T1000 (cell line): ENCODE measurements around the gene KRT6B.

Experiments used
- DNase-seq: peaks from one replicate; lab custom pipeline; 2025; ENCODE audit warnings: mixed read lengths; lab: John Stamatoyannopoulos, UW

The KRT6B gene

GRCh38 chr12:52436000-52436827 lies 15.7 kb downstream of the KRT6B start:
- DNase-seq: no peak

- no peak for DNase-seq
Measured at GRCh38 chr12:52435659-52435999, 16.3 kb downstream of the KRT6B start.

DNA sequence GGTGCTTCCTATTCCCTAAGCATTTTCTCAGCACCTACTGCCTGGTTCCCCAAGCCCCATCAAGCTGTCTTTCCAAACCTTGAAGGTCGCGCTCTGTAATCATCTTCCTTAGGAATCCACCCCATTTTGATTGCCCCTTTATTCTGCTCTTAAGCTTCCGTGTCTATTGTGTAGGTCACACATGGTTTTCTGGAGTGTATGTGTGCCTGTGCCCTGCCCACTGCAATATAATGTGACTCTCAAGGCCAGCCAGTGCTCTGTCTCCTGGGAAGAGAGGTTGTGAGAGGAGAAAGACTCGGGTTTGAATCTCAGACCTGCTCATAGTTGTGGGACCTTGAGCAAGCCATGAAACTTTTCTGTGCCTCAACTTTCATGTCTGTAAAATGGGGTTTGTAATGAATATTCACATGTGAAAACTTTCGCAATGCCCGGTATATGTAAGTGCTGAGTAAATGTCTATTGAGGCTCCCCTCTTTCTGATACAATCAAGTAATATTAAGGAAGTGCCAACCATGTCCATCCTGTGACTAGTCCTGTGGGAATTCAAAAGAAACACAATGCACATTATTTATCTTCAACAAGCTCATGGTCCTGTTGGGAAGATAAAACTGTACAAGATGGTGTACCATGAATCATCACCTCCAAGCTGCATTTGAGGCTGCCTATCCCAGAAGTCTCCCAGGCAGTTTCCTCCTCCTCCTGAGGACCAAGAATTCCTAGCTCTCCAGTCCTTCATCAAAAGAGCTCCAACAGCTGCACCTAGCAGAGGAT lies 17.0 kb downstream of the KRT6B start:
- DNase-seq: no peak

DNA sequence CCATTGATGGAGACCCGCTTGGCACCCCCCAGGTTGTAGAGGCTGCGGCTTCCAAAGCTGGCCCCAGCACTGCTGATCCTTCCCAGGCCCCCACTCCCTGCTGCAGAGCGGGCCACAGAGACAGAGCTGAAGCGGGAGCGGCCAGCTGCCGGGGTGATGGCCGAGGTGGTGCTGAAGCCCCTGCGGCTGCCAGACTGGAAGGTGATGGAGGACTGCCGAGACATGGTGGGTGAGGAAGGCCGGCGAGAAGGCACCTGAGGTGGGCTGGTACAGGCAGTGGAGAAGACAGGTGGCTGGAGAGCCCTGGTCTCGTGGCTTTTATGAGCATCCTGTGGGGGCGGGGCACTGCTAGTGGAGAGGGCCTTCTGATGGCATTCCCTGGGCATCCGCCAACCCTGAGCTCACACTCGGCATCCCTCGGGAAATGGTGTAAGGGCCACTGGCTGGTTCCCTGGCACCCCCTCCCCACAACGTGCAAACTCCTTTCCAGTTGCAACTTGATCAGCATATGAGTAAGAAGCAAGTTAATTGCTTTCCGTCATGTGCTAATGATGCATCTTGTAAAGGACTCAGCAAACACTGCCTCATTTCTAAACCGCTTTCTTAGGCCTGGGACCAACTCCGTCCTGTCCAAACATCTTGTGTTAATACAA lies 17.7 kb downstream of the KRT6B start, which contains the start of gene KRT75:
Gene KRT75, minus strand, starts transcription at position 291 of the 653 bp plus-strand sequence. Its CDS starts 67 bp downstream, at position 224.
- no peak for DNase-seq

- DNase-seq: no peak
Measured at GRCh38 chr12:52433501-52434080, 18.4 kb downstream of the KRT6B start.

GRCh38 chr12:52432559-52433207 lies 19.3 kb downstream of the KRT6B start:
- no peak for DNase-seq

DNA sequence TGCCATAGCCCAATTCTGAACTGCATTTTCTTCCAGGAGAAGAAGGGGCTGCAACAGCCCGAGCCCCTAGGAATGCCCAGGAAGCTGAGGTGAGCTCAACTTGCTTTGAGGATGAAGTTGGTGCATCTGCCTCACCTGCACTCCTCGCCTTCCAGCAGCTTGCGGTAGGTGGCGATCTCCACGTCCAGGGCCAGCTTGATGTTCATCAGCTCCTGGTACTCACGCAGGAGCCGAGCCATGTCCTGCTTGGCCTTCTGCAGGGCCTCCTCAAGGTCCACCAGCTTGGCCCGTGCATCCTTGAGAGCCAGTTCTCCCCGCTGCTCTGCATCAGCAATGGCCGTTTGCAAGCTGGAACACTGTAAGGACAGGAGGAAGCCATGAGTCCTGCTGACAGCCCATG lies 23.8 kb downstream of the KRT6B start:
- no peak for DNase-seq

GRCh38 chr12:52427083-52427482 lies 24.9 kb downstream of the KRT6B start:
- DNase-seq: no peak

- no peak for DNase-seq
Measured at GRCh38 chr12:52426034-52426433, 25.9 kb downstream of the KRT6B start.

DNA sequence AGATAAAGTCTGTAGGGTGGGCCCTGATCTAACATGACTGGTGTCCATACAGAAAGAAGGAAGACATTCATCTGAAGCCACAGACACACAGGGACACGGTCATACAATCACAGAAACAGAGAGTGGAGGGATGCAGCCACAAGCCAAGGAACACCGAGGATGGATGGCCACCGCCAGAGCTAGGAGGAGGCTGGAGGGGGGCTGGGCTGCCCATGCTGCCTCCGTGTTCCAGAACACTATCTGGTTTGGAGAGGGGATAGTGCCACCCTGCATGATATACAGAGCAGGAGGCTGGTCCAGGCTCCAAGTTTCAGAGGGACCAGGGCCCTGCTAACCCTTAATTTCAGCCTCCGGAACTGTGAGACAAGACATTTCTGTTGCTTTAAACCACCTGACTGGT lies 26.5 kb downstream of the KRT6B start:
- no peak for DNase-seq

GRCh38 chr12:52423661-52424500 lies 28.1 kb downstream of the KRT6B start:
- no peak for DNase-seq

DNA sequence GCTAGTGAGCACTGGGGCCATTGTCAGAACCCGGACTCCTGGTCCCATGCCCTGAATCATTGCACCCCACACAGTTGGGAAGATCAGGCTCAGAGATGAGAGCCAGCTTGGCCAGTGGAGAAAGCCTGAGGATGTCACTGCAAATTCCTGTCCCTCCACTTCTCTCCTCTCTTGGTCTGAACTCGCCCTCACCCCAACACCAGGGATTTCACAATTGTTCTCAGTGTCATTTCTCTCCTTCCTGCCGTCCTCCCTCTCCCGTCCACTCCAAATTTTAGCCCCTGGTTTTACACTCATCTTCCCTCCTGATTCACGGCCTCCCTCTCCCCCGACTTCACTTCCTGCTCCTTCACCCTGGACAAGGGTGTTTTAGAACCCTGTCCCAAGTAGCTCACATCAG lies 28.9 kb downstream of the KRT6B start:
- DNase-seq: no peak

GRCh38 chr12:52419656-52420055 lies 32.3 kb downstream of the KRT6B start:
- no peak for DNase-seq

DNA sequence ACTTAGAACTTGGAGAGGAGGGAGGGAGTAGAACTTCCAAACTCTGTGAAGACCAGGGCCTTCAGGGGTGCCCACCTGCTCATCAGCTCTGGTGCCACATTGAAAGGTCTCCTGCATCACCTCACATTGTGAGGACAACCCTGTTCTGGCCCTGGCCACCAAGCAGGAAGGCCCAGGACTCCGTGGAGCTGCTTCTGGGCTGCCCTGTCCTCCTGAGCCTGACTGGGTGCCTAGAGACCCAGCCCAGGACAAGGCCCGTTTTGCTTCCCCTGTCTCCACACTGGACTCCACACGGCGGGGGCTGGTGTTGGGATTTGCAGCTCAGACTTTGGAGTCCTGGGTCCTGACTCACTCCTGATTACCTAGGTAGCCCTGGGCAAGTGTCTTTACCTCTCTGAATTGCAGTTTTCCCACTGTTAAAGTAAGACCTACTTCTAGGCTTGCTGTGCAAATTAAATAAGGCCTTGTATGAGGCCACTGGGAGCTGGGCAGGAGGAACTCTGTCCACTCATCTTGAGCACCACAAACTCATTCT lies 33.3 kb downstream of the KRT6B start:
- no peak for DNase-seq

DNA sequence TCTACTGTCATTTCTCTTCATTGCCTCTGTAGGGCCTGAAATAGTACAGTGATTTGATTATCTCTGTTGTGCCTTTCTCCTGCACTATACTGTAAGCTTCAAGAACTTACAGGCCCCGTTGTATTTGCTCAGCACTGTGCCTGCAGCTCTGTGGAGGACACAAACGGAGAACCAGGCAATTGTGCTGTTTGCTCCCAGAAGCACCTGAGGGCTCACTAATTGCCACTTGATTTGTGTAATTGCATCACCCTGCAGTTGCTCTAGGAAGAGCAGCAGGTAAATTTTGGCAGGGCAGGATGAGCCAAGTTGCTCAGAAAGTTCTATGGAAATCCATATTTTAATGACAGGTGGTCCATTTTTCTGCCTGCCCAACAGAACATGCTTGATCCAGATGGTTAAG lies 34.2 kb downstream of the KRT6B start:
- no peak for DNase-seq

DNA sequence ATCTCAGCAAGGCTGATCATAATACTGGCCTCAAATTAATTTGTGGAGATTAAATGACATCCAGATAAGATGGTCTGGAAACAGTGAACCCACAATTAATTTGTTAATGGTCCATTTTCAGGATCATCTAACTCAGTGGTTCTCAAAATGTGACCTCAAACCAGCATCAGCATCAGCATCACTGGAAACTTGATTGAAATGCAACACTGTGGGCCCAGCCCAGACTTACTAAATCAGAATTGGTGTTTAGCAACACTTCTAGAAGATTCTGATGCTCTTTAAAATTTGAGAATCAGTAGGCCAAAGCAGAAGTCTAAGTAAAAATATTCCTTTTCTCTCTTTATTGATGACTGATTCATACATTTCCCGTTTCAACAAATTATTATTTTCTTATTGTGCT lies 35.2 kb downstream of the KRT6B start:
- no peak for DNase-seq

- no peak for DNase-seq
Measured at GRCh38 chr12:52415870-52416750, 35.8 kb downstream of the KRT6B start.

DNA sequence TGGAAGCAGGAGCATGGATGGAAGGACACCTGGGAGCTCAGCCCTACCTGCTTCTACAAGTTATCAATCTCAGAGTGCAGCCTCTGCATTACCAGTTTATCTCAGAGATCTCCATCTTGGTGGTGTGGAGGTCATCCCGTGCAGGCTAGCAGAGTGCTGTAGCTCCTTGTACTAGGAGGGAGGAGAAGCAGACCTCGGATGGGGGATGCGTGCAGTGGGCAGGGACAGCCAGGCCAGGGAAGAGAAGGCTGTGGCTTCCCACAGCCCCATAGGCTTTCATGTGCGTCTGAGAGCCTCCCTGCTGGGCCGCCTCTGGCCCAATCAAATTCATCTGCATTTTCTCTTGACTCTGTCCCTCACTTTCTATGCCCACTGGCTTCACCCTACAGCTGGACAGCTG lies 37.0 kb downstream of the KRT6B start:
- DNase-seq: no peak

- no peak for DNase-seq
Measured at GRCh38 chr12:52413782-52414345, 38.1 kb downstream of the KRT6B start.
